ENCODE results near the gene FNDC7.

- TF ChIP-seq CTCF (IDR thresholded peaks at IDR 0.05) (no peak), POLR2AphosphoS5 (IDR thresholded peaks at IDR 0.05; ENCODE audit: low read depth, low read length) (no peak), REST (IDR thresholded peaks at IDR 0.05; ENCODE audit: insufficient read depth in 1 of 2, low read depth in 2 of 2, low read length in 1 of 2) (no peak)
Observed at GRCh38 chr1:108668777-108669176, 43.9 kb upstream of the FNDC7 start.
